H1 (cell line): ENCODE measurements around the gene CENPF. TPM values are rescaled to one million over a fixed set of nuclear protein-coding genes. Genes with fewer than 3 reads are reported as not detected.

Source experiments
- CTCF ChIA-PET: fragments of 300-600 bp; sonication (Branson Sonifier 250); formaldehyde crosslinking; loops from one replicate; lab custom pipeline; 2021; ENCODE audit not compliant: partially characterized antibody; lab: Charles Lee
- POLR2A ChIA-PET: fragments of 300-600 bp; sonication (Branson Sonifier 250); formaldehyde crosslinking; loops from one replicate; lab custom pipeline; 2021; ENCODE audit warnings: inconsistent platforms; ENCODE audit not compliant: partially characterized antibody; lab: Charles Lee
- DNase-seq, 2 experiments: peaks; one replicate each; pipeline versions ENCODE4 v3.0.0 to v3.0.0-alpha.2; 2010 to 2022; ENCODE audit warnings: low spot score in 2 of 2, low read depth in 1 of 2, mixed read lengths in 1 of 2
- FAIRE-seq: peaks from 2 replicates; lab custom pipeline; 2011; peaks lifted over from hg19 to GRCh38; lab: Jason Lieb, UNC
- H2AFZ ChIP-seq: 2 replicates; pipeline ENCODE4 v1.8.1; 2012; ENCODE audit warnings: low read length, inconsistent platforms
- H2AK5ac ChIP-seq: 2 replicates; pipeline ENCODE4 v1.6.1; 2013; ENCODE audit warnings: low read depth, low read length
- H2BK120ac ChIP-seq: replicated peaks from 2 replicates; pipeline ENCODE3; 2013; ENCODE audit warnings: low read depth, low read length, inconsistent platforms
- H2BK12ac ChIP-seq: 2 replicates; pipeline ENCODE4 v1.6.1; 2013; ENCODE audit warnings: low read depth, low read length
- H2BK15ac ChIP-seq: 2 replicates; pipeline ENCODE4 v1.6.1; 2013; ENCODE audit warnings: low read length
- H2BK20ac ChIP-seq: 2 replicates; pipeline ENCODE4 v1.6.1; 2013; ENCODE audit warnings: low read length
- H2BK5ac ChIP-seq: 2 replicates; pipeline ENCODE4 v1.6.1; 2013; ENCODE audit warnings: low read depth, low read length
- H3K14ac ChIP-seq: 2 replicates; pipeline ENCODE4 v1.6.1; 2013; ENCODE audit warnings: inconsistent platforms; ENCODE audit not compliant: insufficient read length
- H3K18ac ChIP-seq: 2 replicates; pipeline ENCODE4 v1.6.1; 2013; ENCODE audit warnings: low read length; ENCODE audit errors: extremely low read depth
- H3K23ac ChIP-seq: 2 replicates; pipeline ENCODE4 v1.6.1; 2013; ENCODE audit warnings: inconsistent platforms; ENCODE audit not compliant: insufficient read length
- H3K23me2 ChIP-seq: 2 replicates; pipeline ENCODE4 v1.6.1; 2013; ENCODE audit warnings: low read depth, low read length
- H3K27ac ChIP-seq: 2 replicates; pipeline ENCODE4 v1.6.1; 2011; ENCODE audit warnings: low read depth, low read length, inconsistent platforms
- H3K27me3 ChIP-seq, 4 experiments: replicated peaks in 1 of 4; 1 replicate in 1 of 4; 2 replicates in 3 of 4; pipeline versions ENCODE4 v1.6.1 to v1.8.1; 2011 to 2013; ENCODE audit warnings: low read length in 3 of 4, mild to moderate bottlenecking in 3 of 4, inconsistent platforms in 2 of 4, mixed read lengths in 2 of 4, moderate library complexity in 1 of 4; ENCODE audit not compliant: control insufficient read depth in 3 of 4, insufficient read depth in 3 of 4; ENCODE audit errors: extremely low read depth in 1 of 4
- H3K36me3 ChIP-seq, 4 experiments: 2 replicates each; pipeline versions ENCODE4 v1.6.1 to v1.8.1; 2011 to 2013; ENCODE audit warnings: mild to moderate bottlenecking in 4 of 4, low read length in 3 of 4, moderate library complexity in 2 of 4, control low read depth in 1 of 4, inconsistent platforms in 1 of 4; ENCODE audit not compliant: insufficient read depth in 4 of 4, control insufficient read depth in 2 of 4
- H3K4ac ChIP-seq: replicated peaks from 2 replicates; pipeline ENCODE3; 2013; ENCODE audit warnings: low read length, low read depth, mixed read lengths, inconsistent platforms; ENCODE audit not compliant: insufficient read length
- H3K4me1 ChIP-seq, 4 experiments: replicated peaks in 1 of 4; 1 replicate in 1 of 4; 2 replicates in 3 of 4; pipeline versions ENCODE4 v1.6.1 to v1.8.1; 2011 to 2013; ENCODE audit warnings: low read length in 3 of 4, inconsistent platforms in 2 of 4, mixed read lengths in 1 of 4; ENCODE audit not compliant: insufficient read depth in 4 of 4, control insufficient read depth in 3 of 4
- H3K4me2 ChIP-seq, 2 experiments: 2 replicates each; pipeline versions ENCODE4 v1.6.1 to v1.8.1; 2011 to 2013; ENCODE audit warnings: low read depth in 2 of 2, low read length in 2 of 2, control low read depth in 1 of 2, inconsistent platforms in 1 of 2, mild to moderate bottlenecking in 1 of 2; ENCODE audit not compliant: insufficient read depth in 1 of 2
- H3K4me3 ChIP-seq, 4 experiments: fragments of 200-600, 300-600 bp in 1 of 4; sonication (generic), shearing (Covaris generic), sonication (Bioruptor Twin) in 1 of 4; 2 replicates each; pipeline versions ENCODE4 v1.5.1 to v1.8.1; 2011 to 2016; ENCODE audit warnings: low read length in 4 of 4, low read depth in 3 of 4, control low read depth in 2 of 4, inconsistent platforms in 2 of 4, mild to moderate bottlenecking in 2 of 4, mixed read lengths in 1 of 4, moderate library complexity in 1 of 4; ENCODE audit not compliant: insufficient read depth in 2 of 4; ENCODE audit errors: extremely low read depth in 1 of 4
- H3K56ac ChIP-seq: replicated peaks from 2 replicates; pipeline ENCODE3; 2013; ENCODE audit warnings: low read depth, mild to moderate bottlenecking, mixed read lengths, low read length, inconsistent platforms; ENCODE audit not compliant: insufficient read length
- H3K79me1 ChIP-seq: 2 replicates; pipeline ENCODE4 v1.6.1; 2013; ENCODE audit warnings: low read depth, low read length, control low read depth
- H3K79me2 ChIP-seq, 2 experiments: 2 replicates each; pipeline versions ENCODE4 v1.6.1 to v1.8.1; 2012 to 2013; ENCODE audit warnings: low read length in 2 of 2, mild to moderate bottlenecking in 2 of 2, inconsistent platforms in 1 of 2; ENCODE audit not compliant: insufficient read depth in 2 of 2, control insufficient read depth in 1 of 2
- H3K9ac ChIP-seq, 4 experiments: replicated peaks in 1 of 4; 1 replicate in 1 of 4; 2 replicates in 3 of 4; pipeline versions ENCODE4 v1.6.1 to v1.8.1; 2011 to 2013; ENCODE audit warnings: low read depth in 3 of 4, low read length in 3 of 4, control low read depth in 2 of 4, mild to moderate bottlenecking in 2 of 4, moderate library complexity in 2 of 4, inconsistent platforms in 1 of 4; ENCODE audit errors: extremely low read depth in 1 of 4
- H3K9me3 ChIP-seq, 2 experiments: 2 replicates each; pipeline versions ENCODE4 v1.6.1 to v1.8.1; 2012 to 2013; ENCODE audit warnings: mild to moderate bottlenecking in 2 of 2, moderate library complexity in 2 of 2, control low read depth in 1 of 2, inconsistent platforms in 1 of 2, low read depth in 1 of 2, low read length in 1 of 2, mixed read lengths in 1 of 2; ENCODE audit not compliant: insufficient read depth in 2 of 2
- H4K20me1 ChIP-seq, 2 experiments: replicated peaks in 1 of 2; 2 replicates each; pipeline versions ENCODE3 to v1.8.1; 2011 to 2013; ENCODE audit warnings: inconsistent platforms in 2 of 2, low read length in 2 of 2, mild to moderate bottlenecking in 1 of 2; ENCODE audit not compliant: insufficient read depth in 2 of 2, control insufficient read depth in 1 of 2
- H4K5ac ChIP-seq: 2 replicates; pipeline ENCODE4 v1.6.1; 2013; ENCODE audit warnings: low read length, low read depth, mixed read lengths, inconsistent platforms; ENCODE audit not compliant: insufficient read length
- H4K8ac ChIP-seq: 2 replicates; pipeline ENCODE4 v1.8.0; 2013; ENCODE audit warnings: mild to moderate bottlenecking, moderate library complexity, low read length, inconsistent platforms; ENCODE audit not compliant: insufficient read depth; ENCODE audit errors: extremely low read depth
- H4K91ac ChIP-seq: replicated peaks from 2 replicates; pipeline ENCODE3; 2013; ENCODE audit warnings: low read length, mixed read lengths, inconsistent platforms; ENCODE audit not compliant: insufficient read length
- POLR2AphosphoS5 ChIP-seq: IDR thresholded peaks from 2 replicates; pipeline ENCODE4 v1.6.1; 2011; ENCODE audit warnings: low read depth, low read length
- POU5F1 ChIP-seq: IDR thresholded peaks from 2 replicates; pipeline ENCODE4 v1.6.1; 2011; ENCODE audit warnings: low read depth, mild to moderate bottlenecking, low read length, moderate library complexity
- SRF ChIP-seq: IDR thresholded peaks from 2 replicates; pipeline ENCODE4 v1.6.1; 2011; ENCODE audit warnings: mild to moderate bottlenecking, low read depth, low read length, moderate library complexity
- WGBS, 2 experiments: shearing (Covaris generic) in 1 of 2; methylation state at CpG; one replicate each; pipeline versions ENCODE4 v1.1.6 to v1.1.7; 2013 to 2015; ENCODE audit warnings: low lambda C conversion rate in 2 of 2, mixed read lengths in 2 of 2, inconsistent platforms in 1 of 2, low coverage in 1 of 2, missing lambda C conversion rate in 1 of 2; ENCODE audit not compliant: insufficient replicate concordance in 2 of 2, insufficient coverage in 1 of 2, insufficient read length in 1 of 2; ENCODE audit errors: extremely low coverage in 1 of 2, missing lambda C conversion rate in 1 of 2; 5-methylcytosine and 5-hydroxymethylcytosine counted together
- polyA plus RNA-seq, 7 experiments: library from polyadenylated mRNA; depleted of rRNA in 3 of 7; stranded (reverse) in 5 of 7; unstranded in 2 of 7; fragments of >200 nt in 5 of 7; fragments of 200-250 nt in 2 of 7; gene quantifications; 1 replicate in 5 of 7; 2 replicates in 1 of 7; 4 replicates in 1 of 7; pipeline versions ENCODE4 v1.2.1 to v1.2.3, GENCODE V29; 2011 to 2013; ENCODE audit warnings: missing spikeins in 2 of 7, mixed read lengths in 2 of 7
- total RNA-seq: library from RNA; stranded (reverse); fragmentation: NEBNext Ultra II Directional; extraction: Animal tissue kit (Norgen Biotek cat#: 25700); gene quantifications from 2 replicates; pipeline ENCODE4 v1.2.1, GENCODE V29; 2021

CENPF gene
- total and polyA plus RNA-seq, 2 of the 8 experiments (the other 6 are each of a cell fraction or from before 2014, with no cell fraction given) = 13.7 to 170 TPM

DNA sequence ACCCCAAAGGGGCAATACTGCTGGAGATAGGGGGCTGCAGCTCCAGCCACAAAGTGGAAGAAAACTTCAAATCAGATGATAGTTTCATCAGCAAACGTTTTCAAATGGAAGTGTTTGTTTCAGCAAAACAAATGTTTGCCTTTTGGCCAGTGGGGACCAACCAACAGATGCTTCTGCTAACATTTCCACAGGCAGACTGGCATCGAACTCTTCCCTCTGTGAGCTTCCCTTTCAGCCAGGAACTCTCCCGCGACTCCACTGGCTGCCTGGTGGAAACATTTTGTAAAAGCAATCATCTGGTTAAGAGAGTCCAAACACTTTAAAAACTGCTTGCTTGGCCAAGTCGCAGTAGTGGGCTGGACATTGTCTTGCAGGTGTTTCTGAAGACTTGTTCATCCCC is 30.7 kb downstream of the CENPF start:
- no peaks in the 10 kb centered on the region for H3K4me1 ChIP-seq
- H3K27ac ChIP-seq = no peak overlapping the region
- no peak overlapping the region for H3K18ac ChIP-seq
- H3K36me3 ChIP-seq = peaks cover 39 to 87% (median 77%) of the 10 kb centered on the region in 4 experiments
- no peaks in the 10 kb centered on the region for H3K27me3 ChIP-seq
- H4K5ac ChIP-seq = no peak overlapping the region
- no peaks in the 10 kb centered on the region for H3K9me3 ChIP-seq
- 0 out of 2 replicates have a peak, but pooled peaks cover 2% of the 10 kb centered on the region for H3K79me1 ChIP-seq
- no peak overlapping the region for H2BK5ac ChIP-seq
- no peak overlapping the region for H2BK15ac ChIP-seq
- no peak for DNase-seq
- H3K23ac ChIP-seq = no peak overlapping the region
- no peak overlapping the region for H3K9ac ChIP-seq
- no peak overlapping the region for H3K4ac ChIP-seq
- no peaks in the 10 kb centered on the region for H3K79me2 ChIP-seq
- H3K4me3 ChIP-seq = no peak overlapping the region
- no peak overlapping the region for H3K14ac ChIP-seq
- no peak overlapping the region for H2AK5ac ChIP-seq
- no peak overlapping the region for H2AFZ ChIP-seq
- H4K91ac ChIP-seq = no peak overlapping the region
- H4K20me1 ChIP-seq = peaks cover 4 to 7% of the 10 kb centered on the region in 2 experiments
- 92% methylated on average over 5 of the region's 5 CpGs; no CpG with 5 or more reads in 1 of the 2 experiments for WGBS, 2 experiments
- no peak overlapping the region for H2BK20ac ChIP-seq
- H2BK12ac ChIP-seq = no peak overlapping the region
- no peak overlapping the region for H3K56ac ChIP-seq
- H3K23me2 ChIP-seq = no peaks in the 10 kb centered on the region
- H2BK120ac ChIP-seq = no peak overlapping the region
- FAIRE-seq = no peak
- POLR2A ChIA-PET = no interaction called here
- CTCF ChIA-PET = interaction anchor here (0.8 kb wide), 1 partner anchor 9 kb away, joined by 3 read pairs; no protein-coding TSS in a partner anchor
- H4K8ac ChIP-seq = no peak overlapping the region
- H3K4me2 ChIP-seq = no peak overlapping the region
- TF ChIP-seq SRF = no peak
- TF ChIP-seq POU5F1 = no peak
- TF ChIP-seq POLR2AphosphoS5 = no peak
